ENCODE results near the gene FAF2. TPM values are rescaled to one million over a fixed set of nuclear protein-coding genes. Genes with fewer than 3 reads are reported as not detected.

Gene FAF2
- total and polyA plus RNA-seq, 2 donors (not counting 3 experiments of a cell fraction or from before 2014, with no cell fraction given) = 27.9 to 43.5 TPM

DNA sequence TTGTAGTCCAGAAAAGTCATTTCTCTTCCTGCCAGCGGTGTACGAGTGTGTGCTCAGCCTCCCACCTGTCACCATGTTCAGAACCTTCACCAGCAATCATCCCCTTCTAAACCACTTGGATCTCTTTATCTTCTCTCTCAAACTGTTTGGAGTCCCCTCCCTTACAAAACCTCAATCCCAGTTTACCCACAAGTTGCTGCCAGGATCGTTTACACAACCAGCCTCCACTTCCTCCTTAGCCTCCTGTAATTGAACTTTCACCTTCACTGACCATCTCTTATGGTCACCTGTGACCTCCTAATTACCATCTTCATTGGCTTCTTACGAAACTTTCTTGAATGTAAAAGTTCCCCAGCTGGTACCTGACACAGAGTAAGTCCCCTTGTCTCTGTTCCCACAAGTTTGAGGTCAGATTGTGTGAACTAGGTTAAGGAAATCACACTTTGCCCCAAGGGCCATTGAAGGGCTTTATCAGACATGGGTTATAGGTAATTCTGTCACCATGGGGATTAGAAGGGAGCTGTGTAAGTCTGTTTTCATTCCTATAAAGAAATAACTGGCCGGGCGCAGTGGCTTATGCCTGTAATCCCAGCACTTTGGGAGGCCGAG is 69.0 kb downstream of the FAF2 start:
- no peak for FAIRE-seq
- H3K79me2 ChIP-seq (ENCODE audit: control insufficient read depth, insufficient read depth, low read length) = no peaks in the 10 kb centered on the region
- H2AFZ ChIP-seq (ENCODE audit: low read depth, low read length) = no peak overlapping the region
- DNase-seq (ENCODE audit: low read depth, low spot score) = no peak
- H3K4me3 ChIP-seq (replicated peaks in 1 of 3; ENCODE audit: insufficient read depth in 1 of 3, low read depth in 1 of 3, low read length in 3 of 3) = no peak overlapping the region
- no TSS peak for BruUV-seq (replicated peaks)
- H3K9me1 ChIP-seq (replicated peaks; ENCODE audit: control insufficient read depth, extremely low read depth, insufficient read depth, low read length) = no peaks in the 10 kb centered on the region
- no peaks in the 10 kb centered on the region for H3K27me3 ChIP-seq (ENCODE audit: control insufficient read depth in 2 of 2, insufficient read depth in 2 of 2, low read length in 2 of 2)
- no peaks in the 10 kb centered on the region for H3K4me1 ChIP-seq (ENCODE audit: control insufficient read depth, extremely low read depth, insufficient read depth, low read length)
- dilution Hi-C loops (cut with MboI; ENCODE audit: extremely low pct_ligation_motif_present, low sequenced_read_pairs) (no loop called here), intact Hi-C loops (cut with micrococcal nuclease) (no loop called here)
- ChIA-PET CTCF (interaction anchor here (1.4 kb wide), 1 partner anchor 69 kb away, joined by 3 read pairs; the partner anchor contains the start of gene FAF2), POLR2A (no interaction called here)
- no peak overlapping the region for H3K9ac ChIP-seq (replicated peaks; ENCODE audit: extremely low read depth, insufficient read depth, low read length)
- H3K36me3 ChIP-seq (ENCODE audit: control insufficient read depth in 2 of 2, extremely low read depth in 1 of 2, insufficient read depth in 2 of 2, low read length in 2 of 2) = no peaks in the 10 kb centered on the region
- no peak overlapping the region for H3K27ac ChIP-seq (ENCODE audit: insufficient read depth, low read depth, low read length)
- no peak overlapping the region for H3K4me2 ChIP-seq (ENCODE audit: insufficient read depth, low read length)
- no peaks in the 10 kb centered on the region for H4K20me1 ChIP-seq (replicated peaks; ENCODE audit: control insufficient read depth, extremely low read depth, insufficient read depth, low read length)
- no peak for TF ChIP-seq POLR2A (IDR thresholded peaks at IDR 0.05; ENCODE audit: low read depth, low read length)
- TF ChIP-seq GATA2 (IDR thresholded peaks at IDR 0.05; ENCODE audit: insufficient read depth, insufficient read length, low read depth, low read length) = no peak
- no peak for TF ChIP-seq JUN (IDR thresholded peaks at IDR 0.05; ENCODE audit: borderline replicate concordance, insufficient read depth, insufficient read length, low read depth)
- no peak for TF ChIP-seq FOS (IDR thresholded peaks at IDR 0.05; ENCODE audit: borderline replicate concordance, insufficient read depth, low read length)
- TF ChIP-seq POLR2AphosphoS5 (IDR thresholded peaks at IDR 0.05; ENCODE audit: insufficient read depth, low read depth, low read length) = no peak
- no peak for TF ChIP-seq MYC (IDR thresholded peaks at IDR 0.05; ENCODE audit: low read depth, low read length)
- no peak for TF ChIP-seq MAX (IDR thresholded peaks at IDR 0.05; ENCODE audit: insufficient read depth, insufficient read length)
- TF ChIP-seq CTCF (IDR thresholded peaks at IDR 0.05; ENCODE audit: extremely low read depth in 1 of 2, insufficient read depth in 1 of 2, low read depth in 1 of 2, low read length in 2 of 2) = no peak
- no peaks in the 10 kb centered on the region for H3K9me3 ChIP-seq (replicated peaks; ENCODE audit: control insufficient read depth, insufficient read depth, low read length)

Data from endothelial cell of umbilical vein (primary cell).